Glutamatergic neuron (in vitro differentiated cells): ENCODE results near the gene GIPC1. TPM values are rescaled to one million over a fixed set of nuclear protein-coding genes. Genes with fewer than 3 reads are reported as not detected.
"Not testable (repeated sequence)": the region's sequence is repeated elsewhere in the genome, so short reads cannot be mapped to it uniquely, and the experiment has no call there.

ENCODE experiments used
- DNase-seq: peaks from one replicate; pipeline ENCODE4 v3.0.0; 2022
- H3K27ac Mint-ChIP-seq: one replicate; pipeline ENCODE4 v1.8.0; 2020; ENCODE audit warnings: mild to moderate bottlenecking, mixed read lengths, inconsistent platforms; ENCODE audit not compliant: unreplicated experiment
- H3K27me3 Mint-ChIP-seq: one replicate; pipeline ENCODE4 v1.8.0; 2020; ENCODE audit warnings: mild to moderate bottlenecking, moderate library complexity, mixed read lengths, inconsistent platforms; ENCODE audit not compliant: unreplicated experiment
- H3K36me3 Mint-ChIP-seq: one replicate; pipeline ENCODE4 v1.8.0; 2020; ENCODE audit warnings: mild to moderate bottlenecking, mixed read lengths, inconsistent platforms; ENCODE audit not compliant: unreplicated experiment
- H3K4me1 Mint-ChIP-seq: one replicate; pipeline ENCODE4 v1.8.0; 2020; ENCODE audit warnings: mild to moderate bottlenecking, low read depth, mixed read lengths, inconsistent platforms; ENCODE audit not compliant: unreplicated experiment
- H3K4me3 Mint-ChIP-seq: one replicate; pipeline ENCODE4 v1.8.0; 2020; ENCODE audit warnings: mild to moderate bottlenecking, mixed read lengths, inconsistent platforms; ENCODE audit not compliant: unreplicated experiment
- H3K9me3 Mint-ChIP-seq: one replicate; pipeline ENCODE4 v1.8.0; 2020; ENCODE audit warnings: mild to moderate bottlenecking, moderate library complexity, mixed read lengths, inconsistent platforms; ENCODE audit not compliant: unreplicated experiment
- CTCF ChIP-seq: fragments of 200-600 bp; sonication (generic); IDR thresholded peaks from one replicate; pipeline ENCODE4 v1.5.0; 2021; ENCODE audit not compliant: partially characterized antibody, unreplicated experiment
- total RNA-seq: library from RNA; stranded (reverse); fragmentation: NEBNext Ultra II Directional; extraction: Animal tissue kit (Norgen Biotek cat#: 25700); gene quantifications from one replicate; pipeline ENCODE4 v1.2.1, GENCODE V29; 2021; ENCODE audit not compliant: unreplicated experiment

Gene GIPC1
- total RNA-seq, 1 donor from 2014 or later, result 53.4 TPM

- Mint-ChIP-seq H3K27ac (no peak overlapping the region), H3K4me3 (no peak overlapping the region)
These were observed 46.9 kb upstream of the GIPC1 start for GRCh38 chr19:14542711-14543328.

GRCh38 chr19:14541979-14542378 lies 46.1 kb upstream of the GIPC1 start:
- not testable (repeated sequence) for H3K27ac Mint-ChIP-seq, H3K9me3 Mint-ChIP-seq, DNase-seq, H3K4me3 Mint-ChIP-seq, H3K27me3 Mint-ChIP-seq, H3K4me1 Mint-ChIP-seq, H3K36me3 Mint-ChIP-seq

More at GRCh38 chr19:14542711-14543328, 46.9 kb upstream of the GIPC1 start:
- H3K36me3 Mint-ChIP-seq, result no peaks in the 10 kb centered on the region
- peaks cover 2% of the 10 kb centered on the region for H3K27me3 Mint-ChIP-seq
- no peak for TF ChIP-seq CTCF
- DNase-seq, result no peak
- H3K4me1 Mint-ChIP-seq, result peaks cover 2% of the 10 kb centered on the region
- H3K9me3 Mint-ChIP-seq, result no peaks in the 10 kb centered on the region

- Mint-ChIP-seq H3K4me3 (no peak overlapping the region), H3K9me3 (no peaks in the 10 kb centered on the region), H3K4me1 (peaks cover 3% of the 10 kb centered on the region), H3K27ac (no peak overlapping the region), H3K36me3 (no peaks in the 10 kb centered on the region), H3K27me3 (peaks cover 2% of the 10 kb centered on the region)
- no peak for TF ChIP-seq CTCF
- DNase-seq, result no peak
These were observed 45.0 kb upstream of the GIPC1 start for GRCh38 chr19:14540741-14541525.

- DNase-seq, result peak; percentile 60
- H3K27ac Mint-ChIP-seq, result no peak overlapping the region
- peaks cover 2% of the 10 kb centered on the region for H3K27me3 Mint-ChIP-seq
These were observed 41.2 kb upstream of the GIPC1 start for GRCh38 chr19:14536926-14537692.

GRCh38 chr19:14533450-14533849 lies 37.5 kb upstream of the GIPC1 start:
- DNase-seq, result no peak
- H3K4me3 Mint-ChIP-seq, result no peak overlapping the region
- no peak overlapping the region for H3K27ac Mint-ChIP-seq

More at GRCh38 chr19:14536926-14537692, 41.2 kb upstream of the GIPC1 start:
- Mint-ChIP-seq H3K36me3 (no peaks in the 10 kb centered on the region), H3K4me1 (peaks cover 2% of the 10 kb centered on the region), H3K4me3 (no peak overlapping the region), H3K9me3 (no peaks in the 10 kb centered on the region)
- TF ChIP-seq CTCF, result no peak

More at GRCh38 chr19:14533450-14533849, 37.5 kb upstream of the GIPC1 start:
- Mint-ChIP-seq H3K9me3 (peaks cover 3% of the 10 kb centered on the region), H3K4me1 (peaks cover 5% of the 10 kb centered on the region), H3K36me3 (no peaks in the 10 kb centered on the region), H3K27me3 (no peaks in the 10 kb centered on the region)
- TF ChIP-seq CTCF, result no peak
